Body of pancreas (tissue), 4 donors: ENCODE measurements around the gene AHCTF1. TPM values are rescaled to one million over a fixed set of nuclear protein-coding genes. Genes with fewer than 3 reads are reported as not detected.

Source experiments
- ATAC-seq: fragments of 150-250 bp; one replicate; pipeline ENCODE4 v1.9.1; 2016
- DNase-seq, 4 donors: peaks; one replicate each; pipeline ENCODE4 v3.0.0-alpha.2; 2019
- H3K27ac ChIP-seq, 4 donors: fragments of 200-600 bp; sonication (generic); 1 replicate in 3 of 4; 2 replicates in 1 of 4; pipeline versions ENCODE4 v1.5.1 to v1.6.1; 2016 to 2019; ENCODE audit warnings: mild to moderate bottlenecking in 1 of 4, mixed read lengths in 1 of 4, moderate library complexity in 1 of 4
- H3K27me3 ChIP-seq, 2 donors: fragments of 200-600 bp; sonication (generic); one replicate each; pipeline ENCODE4 v1.6.0; 2016; ENCODE audit warnings: mild to moderate bottlenecking in 1 of 2
- H3K36me3 ChIP-seq, 2 donors: fragments of 200-600 bp; sonication (generic); replicated peaks in 1 of 2; 2 replicates each; pipeline ENCODE4 v1.5.1; 2016; ENCODE audit warnings: low read depth in 2 of 2; ENCODE audit not compliant: insufficient read depth in 1 of 2
- H3K4me1 ChIP-seq: fragments of 200-600 bp; sonication (generic); one replicate; pipeline ENCODE4 v1.6.0; 2016
- H3K4me3 ChIP-seq, 2 donors: fragments of 200-600 bp; sonication (generic); 1 replicate in 1 of 2; 2 replicates in 1 of 2; pipeline ENCODE4 v1.5.1; 2016 to 2019
- H3K9me3 ChIP-seq, 3 donors: fragments of 200-600 bp; sonication (generic); 1 replicate in 2 of 3; 2 replicates in 1 of 3; pipeline ENCODE4 v1.5.1; 2016
- POLR2A ChIP-seq, 3 donors: fragments of 450-650 bp; IDR thresholded peaks; one replicate each; pipeline ENCODE4 v1.6.1; 2016; ENCODE audit warnings: antibody characterized with exemption in 3 of 3, mild to moderate bottlenecking in 2 of 3
- WGBS, 2 donors: methylation state at CpG; one replicate each; pipeline ENCODE4 v1.1.5; 2017; 5-methylcytosine and 5-hydroxymethylcytosine counted together
- intact Hi-C: fragments of 100-400 bp; cut with DNase I; formaldehyde crosslinking; loops from one replicate; pipeline ENCODE4 v1.15.1; 2023
- total RNA-seq, 2 donors: library from RNA; depleted of rRNA; stranded (reverse); fragments of >200 nt; gene quantifications; one replicate each; pipeline ENCODE4 v1.1.0, GENCODE V29; 2016
- TF ChIP-seq, protein P1 (sequence below), 7 experiments: fragments of 450-650 bp in 4 of 7; fragments of 200-600 bp in 3 of 7; sonication (generic) in 3 of 7; IDR thresholded peaks; one replicate each; pipeline ENCODE4 v1.5.1; 2016 to 2019; ENCODE audit warnings: antibody characterized with exemption in 7 of 7

The AHCTF1 gene
- total RNA-seq, 2 donors from 2014 or later, result 17.5 to 18.7 TPM

GRCh38 chr1:246971090-246971721 is 39.5 kb upstream of the AHCTF1 start:
- no peak overlapping the region for H3K27ac ChIP-seq
- ATAC-seq (no peak), DNase-seq (peak; percentile 43 to 68 (median 60))
- H3K4me1 ChIP-seq, result no peaks in the 10 kb centered on the region
- H3K36me3 ChIP-seq, result no peaks in the 10 kb centered on the region
- no peaks in the 10 kb centered on the region for H3K27me3 ChIP-seq
- intact Hi-C loops, result no loop called here
- no peak for TF ChIP-seq POLR2A (IDR thresholded peaks at IDR 0.05)
- TF ChIP-seq, protein P1, sequence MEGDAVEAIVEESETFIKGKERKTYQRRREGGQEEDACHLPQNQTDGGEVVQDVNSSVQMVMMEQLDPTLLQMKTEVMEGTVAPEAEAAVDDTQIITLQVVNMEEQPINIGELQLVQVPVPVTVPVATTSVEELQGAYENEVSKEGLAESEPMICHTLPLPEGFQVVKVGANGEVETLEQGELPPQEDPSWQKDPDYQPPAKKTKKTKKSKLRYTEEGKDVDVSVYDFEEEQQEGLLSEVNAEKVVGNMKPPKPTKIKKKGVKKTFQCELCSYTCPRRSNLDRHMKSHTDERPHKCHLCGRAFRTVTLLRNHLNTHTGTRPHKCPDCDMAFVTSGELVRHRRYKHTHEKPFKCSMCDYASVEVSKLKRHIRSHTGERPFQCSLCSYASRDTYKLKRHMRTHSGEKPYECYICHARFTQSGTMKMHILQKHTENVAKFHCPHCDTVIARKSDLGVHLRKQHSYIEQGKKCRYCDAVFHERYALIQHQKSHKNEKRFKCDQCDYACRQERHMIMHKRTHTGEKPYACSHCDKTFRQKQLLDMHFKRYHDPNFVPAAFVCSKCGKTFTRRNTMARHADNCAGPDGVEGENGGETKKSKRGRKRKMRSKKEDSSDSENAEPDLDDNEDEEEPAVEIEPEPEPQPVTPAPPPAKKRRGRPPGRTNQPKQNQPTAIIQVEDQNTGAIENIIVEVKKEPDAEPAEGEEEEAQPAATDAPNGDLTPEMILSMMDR (IDR thresholded peaks at IDR 0.05), result peak; percentile 12 to 68 (median 60)
- 70 to 77% methylated on average over 12 of the region's 12 CpGs for WGBS, 2 donors
- no peaks in the 10 kb centered on the region for H3K9me3 ChIP-seq
- H3K4me3 ChIP-seq, result no peak overlapping the region

- H3K27me3 ChIP-seq, result no peaks in the 10 kb centered on the region
- no peak overlapping the region for H3K4me3 ChIP-seq
- intact Hi-C loops, result no loop called here
- WGBS, 2 donors, result 73 to 84% methylated on average over 3 of the region's 3 CpGs
- H3K36me3 ChIP-seq, result no peaks in the 10 kb centered on the region
- H3K4me1 ChIP-seq, result no peaks in the 10 kb centered on the region
- H3K9me3 ChIP-seq, result no peaks in the 10 kb centered on the region
- ATAC-seq (no peak), DNase-seq (no peak)
- no peak overlapping the region for H3K27ac ChIP-seq
- TF ChIP-seq POLR2A (IDR thresholded peaks at IDR 0.05), result no peak
- TF ChIP-seq, protein P1 (IDR thresholded peaks at IDR 0.05), result no peak
Observed at GRCh38 chr1:246969621-246970020, 37.9 kb upstream of the AHCTF1 start.

GRCh38 chr1:246966502-246966901 is 34.8 kb upstream of the AHCTF1 start:
- no peak for TF ChIP-seq POLR2A (IDR thresholded peaks at IDR 0.05)
- TF ChIP-seq, protein P1 (IDR thresholded peaks at IDR 0.05), result no peak
- DNase-seq (no peak), ATAC-seq (no peak)
- Histone ChIP-seq H3K36me3 (no peaks in the 10 kb centered on the region), H3K4me1 (no peaks in the 10 kb centered on the region), H3K27ac (no peak overlapping the region), H3K4me3 (no peak overlapping the region), H3K9me3 (no peaks in the 10 kb centered on the region), H3K27me3 (no peaks in the 10 kb centered on the region)
- 89 to 93% methylated on average over 2 of the region's 2 CpGs for whole genome bisulfite sequencing, 2 donors
- intact Hi-C loops, result no loop called here

DNA sequence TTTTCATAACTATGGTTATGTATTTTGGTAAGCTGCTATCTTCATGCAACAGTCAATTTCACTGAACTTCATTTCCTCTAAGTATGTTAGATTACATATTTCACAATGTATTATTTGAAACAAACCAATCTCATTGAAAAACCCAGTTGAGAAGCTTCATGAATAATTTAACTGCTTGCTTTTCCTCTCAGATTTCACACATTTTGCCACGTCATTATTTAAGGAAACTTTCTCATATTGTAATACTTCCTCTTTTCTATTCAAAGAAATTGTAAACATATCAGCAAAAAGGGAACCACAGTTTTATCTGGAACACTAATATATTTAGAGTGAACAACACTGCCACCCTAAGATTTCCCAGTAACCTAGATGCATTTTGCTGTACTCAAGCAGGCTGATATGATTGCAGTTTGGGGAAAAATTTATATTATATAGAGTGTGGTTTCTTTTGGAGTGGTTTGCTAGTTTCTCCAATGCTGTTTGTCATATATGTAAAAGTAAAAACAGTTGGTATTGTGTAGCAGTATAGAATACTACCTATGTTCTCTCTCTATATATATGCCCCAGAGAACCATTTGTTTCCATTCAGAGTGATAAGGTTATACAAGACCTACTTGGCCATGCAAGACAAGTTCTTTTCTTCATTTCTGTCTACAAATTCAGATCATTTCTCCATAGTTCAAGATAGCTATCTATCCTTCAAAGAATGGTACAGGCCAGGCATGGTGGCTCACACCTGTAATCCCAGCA is 28.4 kb upstream of the AHCTF1 start:
- peak overlapping the region in 1 of 4 donors; percentile 57 for H3K27ac ChIP-seq
- intact Hi-C loops, result no loop called here

More for the DNA sequence above, 28.4 kb upstream of the AHCTF1 start:
- no peak for DNase-seq
- Histone ChIP-seq H3K4me3 (no peak overlapping the region), H3K4me1 (no peaks in the 10 kb centered on the region), H3K36me3 (no peaks in the 10 kb centered on the region), H3K9me3 (no peaks in the 10 kb centered on the region), H3K27me3 (no peaks in the 10 kb centered on the region)
- TF ChIP-seq, protein P1 (IDR thresholded peaks at IDR 0.05), result no peak
- TF ChIP-seq POLR2A (IDR thresholded peaks at IDR 0.05), result no peak
- no peak for ATAC-seq
- WGBS, 2 donors, result 19 to 38% methylated on average over 1 of the region's 1 CpG
